ENCODE data around the gene KAT8. TPM values are rescaled to one million over a fixed set of nuclear protein-coding genes. Genes with fewer than 3 reads are reported as not detected.

The KAT8 gene
- total RNA-seq, 2 experiments from 2014 or later, result 55.6 to 58.7 TPM

DNA sequence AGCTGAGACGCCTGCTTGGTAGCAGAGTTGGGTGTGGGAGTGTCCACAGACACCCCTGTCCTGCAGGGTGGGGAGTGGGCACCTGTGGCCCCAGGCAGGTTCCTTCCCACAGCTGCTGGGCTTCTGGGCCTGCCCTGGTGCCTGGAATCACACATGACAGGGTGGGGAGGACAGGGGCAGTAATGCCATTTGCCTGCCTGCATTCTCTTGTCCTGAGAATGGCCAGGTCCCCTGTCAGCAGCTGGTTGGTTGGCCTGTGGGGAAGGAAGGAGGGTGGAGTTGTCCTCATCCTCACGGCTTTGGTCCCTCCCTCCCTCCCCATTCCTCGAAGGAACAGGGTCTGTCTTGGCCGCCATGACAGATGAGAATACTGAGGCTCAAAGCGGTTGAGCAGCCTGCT lies 33.9 kb upstream of the KAT8 start:
- no peaks in the 10 kb centered on the region for H3K27me3 Mint-ChIP-seq
- H3K9me3 Mint-ChIP-seq, result no peaks in the 10 kb centered on the region
- POLR2A ChIA-PET, result interaction anchor here (1.0 to 5.8 kb wide), 4 partner anchors 10 to 120 kb away, joined by 3 to 22 read pairs (median 4); partner anchors contain the start of genes VKORC1, ZNF646 and ZNF668
- TF ChIP-seq, protein P1, sequence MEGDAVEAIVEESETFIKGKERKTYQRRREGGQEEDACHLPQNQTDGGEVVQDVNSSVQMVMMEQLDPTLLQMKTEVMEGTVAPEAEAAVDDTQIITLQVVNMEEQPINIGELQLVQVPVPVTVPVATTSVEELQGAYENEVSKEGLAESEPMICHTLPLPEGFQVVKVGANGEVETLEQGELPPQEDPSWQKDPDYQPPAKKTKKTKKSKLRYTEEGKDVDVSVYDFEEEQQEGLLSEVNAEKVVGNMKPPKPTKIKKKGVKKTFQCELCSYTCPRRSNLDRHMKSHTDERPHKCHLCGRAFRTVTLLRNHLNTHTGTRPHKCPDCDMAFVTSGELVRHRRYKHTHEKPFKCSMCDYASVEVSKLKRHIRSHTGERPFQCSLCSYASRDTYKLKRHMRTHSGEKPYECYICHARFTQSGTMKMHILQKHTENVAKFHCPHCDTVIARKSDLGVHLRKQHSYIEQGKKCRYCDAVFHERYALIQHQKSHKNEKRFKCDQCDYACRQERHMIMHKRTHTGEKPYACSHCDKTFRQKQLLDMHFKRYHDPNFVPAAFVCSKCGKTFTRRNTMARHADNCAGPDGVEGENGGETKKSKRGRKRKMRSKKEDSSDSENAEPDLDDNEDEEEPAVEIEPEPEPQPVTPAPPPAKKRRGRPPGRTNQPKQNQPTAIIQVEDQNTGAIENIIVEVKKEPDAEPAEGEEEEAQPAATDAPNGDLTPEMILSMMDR (IDR thresholded peaks at IDR 0.05), result no peak
- H3K36me3 Mint-ChIP-seq (ENCODE audit: low read depth), result peaks cover 26% of the 10 kb centered on the region
- no peak for ATAC-seq
- H3K4me3 Mint-ChIP-seq, result no peak overlapping the region
- CTCF ChIA-PET, result no interaction called here
- DNase-seq, result no peak
- intact Hi-C loops (cut with micrococcal nuclease), result no loop called here
- H3K27ac Mint-ChIP-seq, result no peak overlapping the region
- H3K4me1 Mint-ChIP-seq (ENCODE audit: low read depth), result peaks cover 25% of the 10 kb centered on the region

GRCh38 chr16:31083981-31084380 lies 33.5 kb upstream of the KAT8 start:
- intact Hi-C loops (cut with micrococcal nuclease), result no loop called here
- POLR2A ChIA-PET, result interaction anchor here (1.0 to 5.8 kb wide), 4 partner anchors 10 to 120 kb away, joined by 3 to 22 read pairs (median 4); partner anchors contain the start of genes VKORC1, ZNF646 and ZNF668
- ATAC-seq, result no peak
- no peak overlapping the region for H3K27ac Mint-ChIP-seq
- H3K4me3 Mint-ChIP-seq, result no peak overlapping the region
- H3K36me3 Mint-ChIP-seq (ENCODE audit: low read depth), result peaks cover 22% of the 10 kb centered on the region
- H3K9me3 Mint-ChIP-seq, result no peaks in the 10 kb centered on the region
- peaks cover 22% of the 10 kb centered on the region for H3K4me1 Mint-ChIP-seq (ENCODE audit: low read depth)
- H3K27me3 Mint-ChIP-seq, result no peaks in the 10 kb centered on the region
- CTCF ChIA-PET, result no interaction called here
- TF ChIP-seq, protein P1 (IDR thresholded peaks at IDR 0.05), result no peak
- DNase-seq, result no peak

- H3K27me3 Mint-ChIP-seq, result no peaks in the 10 kb centered on the region
- peaks cover 16% of the 10 kb centered on the region for H3K36me3 Mint-ChIP-seq (ENCODE audit: low read depth)
- intact Hi-C loops (cut with micrococcal nuclease), result no loop called here
- ATAC-seq, result no peak
- ChIA-PET POLR2A (interaction anchor here (1.0 to 5.8 kb wide), 5 partner anchors 9 to 121 kb away, joined by 3 to 22 read pairs (median 5); partner anchors contain the start of genes VKORC1, ZNF646 and ZNF668), CTCF (no interaction called here)
- H3K4me1 Mint-ChIP-seq (ENCODE audit: low read depth), result peaks cover 16% of the 10 kb centered on the region
- DNase-seq, result no peak
- H3K4me3 Mint-ChIP-seq, result no peak overlapping the region
- no peak overlapping the region for H3K27ac Mint-ChIP-seq
- TF ChIP-seq, protein P1 (IDR thresholded peaks at IDR 0.05), result no peak
- no peaks in the 10 kb centered on the region for H3K9me3 Mint-ChIP-seq
These were observed 32.7 kb upstream of the KAT8 start for GRCh38 chr16:31084584-31085302.

- Mint-ChIP-seq H3K9me3 (no peaks in the 10 kb centered on the region), H3K36me3 (ENCODE audit: low read depth) (peaks cover 11% of the 10 kb centered on the region)
- POLR2A ChIA-PET, result interaction anchor here (1.7 to 5.8 kb wide), 2 partner anchors 12 to 57 kb away, joined by 5 to 22 read pairs; partner anchors contain the start of genes ZNF646 and ZNF668
These were observed 32.1 kb upstream of the KAT8 start for GRCh38 chr16:31085411-31085810.

More at GRCh38 chr16:31085411-31085810, 32.1 kb upstream of the KAT8 start:
- no peak overlapping the region for H3K4me3 Mint-ChIP-seq
- H3K27ac Mint-ChIP-seq, result peak overlapping the region; percentile 10
- TF ChIP-seq, protein P1 (IDR thresholded peaks at IDR 0.05), result no peak
- intact Hi-C loops (cut with micrococcal nuclease), result no loop called here
- ATAC-seq (no peak), DNase-seq (no peak)
- CTCF ChIA-PET, result no interaction called here
- no peaks in the 10 kb centered on the region for H3K27me3 Mint-ChIP-seq
- peaks cover 13% of the 10 kb centered on the region for H3K4me1 Mint-ChIP-seq (ENCODE audit: low read depth)
